Thyroid gland (tissue), 4 donors: ENCODE data around the gene LPCAT2. TPM values are rescaled to one million over a fixed set of nuclear protein-coding genes. Genes with fewer than 3 reads are reported as not detected.
A peak's percentile ranks its signal among the peaks of the same experiment; 100 is the strongest.

Experiments used
- DNase-seq, 2 donors: peaks; one replicate each; pipeline ENCODE4 v3.0.0-alpha.2; 2019
- H3K27ac ChIP-seq, 3 donors: fragments of 200-600 bp; sonication (generic); 1 replicate in 2 of 3; 2 replicates in 1 of 3; pipeline ENCODE4 v1.5.1; 2016 to 2019; ENCODE audit warnings: mild to moderate bottlenecking in 1 of 3, moderate library complexity in 1 of 3
- H3K27me3 ChIP-seq: fragments of 200-600 bp; sonication (generic); one replicate; pipeline ENCODE4 v1.5.1; 2019
- H3K36me3 ChIP-seq, 2 donors: fragments of 200-600 bp; sonication (generic); one replicate each; pipeline ENCODE4 v1.5.1; 2016 to 2019
- H3K4me1 ChIP-seq, 2 donors: fragments of 200-600 bp; sonication (generic); one replicate each; pipeline ENCODE4 v1.5.1; 2017 to 2019
- H3K4me3 ChIP-seq, 3 donors: fragments of 200-600 bp; sonication (generic); replicated peaks in 1 of 3; 1 replicate in 2 of 3; 2 replicates in 1 of 3; pipeline ENCODE4 v1.5.1; 2016; ENCODE audit warnings: mild to moderate bottlenecking in 1 of 3
- H3K9me3 ChIP-seq: fragments of 200-600 bp; sonication (generic); one replicate; pipeline ENCODE4 v1.5.1; 2017
- POLR2A ChIP-seq, 2 donors: fragments of 450-650 bp; IDR thresholded peaks; one replicate each; pipeline ENCODE4 v1.6.1; 2017; ENCODE audit warnings: antibody characterized with exemption in 2 of 2, mild to moderate bottlenecking in 2 of 2, moderate library complexity in 1 of 2
- WGBS, 2 donors: methylation state at CpG; one replicate each; pipeline ENCODE4 v1.1.5; 2017; 5-methylcytosine and 5-hydroxymethylcytosine counted together
- intact Hi-C: fragments of 100-400 bp; cut with DNase I; formaldehyde crosslinking; loops from one replicate; pipeline ENCODE4 v1.15.1; 2023
- total RNA-seq, 4 donors: library from RNA; depleted of rRNA; stranded (reverse); fragments of >200 nt; gene quantifications; one replicate each; pipeline ENCODE4 v1.2.3, GENCODE V29; 2016
- TF ChIP-seq, protein P1 (sequence below), 6 experiments: fragments of 200-600 bp in 3 of 6; fragments of 450-650 bp in 3 of 6; sonication (generic) in 3 of 6; IDR thresholded peaks; one replicate each; pipeline ENCODE4 v1.5.1; 2016 to 2019; ENCODE audit warnings: antibody characterized with exemption in 6 of 6, mild to moderate bottlenecking in 2 of 6, inconsistent platforms in 1 of 6, moderate library complexity in 1 of 6

LPCAT2 gene
- total RNA-seq, 4 donors from 2014 or later: 115 to 274 (median 214) TPM

DNA sequence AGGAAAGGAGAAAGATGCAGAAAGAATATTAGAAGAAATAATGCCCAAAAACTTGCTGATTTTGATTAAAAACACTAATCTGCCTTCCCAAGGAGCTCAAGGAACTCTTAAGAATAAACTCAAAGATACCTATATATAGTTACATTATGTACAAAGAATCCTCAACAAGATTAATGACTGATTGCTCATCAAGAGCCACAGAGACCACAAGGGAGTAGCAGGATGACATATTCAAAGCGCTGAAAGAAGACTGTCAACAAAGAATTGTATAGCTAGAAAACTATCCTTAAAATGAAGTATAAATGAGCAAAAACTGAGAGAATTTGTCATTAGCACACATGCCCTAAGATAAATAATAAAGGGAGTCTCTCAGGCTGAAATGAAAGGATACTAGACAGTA lies 6.2 kb downstream of the LPCAT2 start:
- Histone ChIP-seq H3K27me3 (no peaks in the 10 kb centered on the region), H3K27ac (no peak overlapping the region), H3K9me3 (no peaks in the 10 kb centered on the region), H3K4me1 (peaks cover 0 to 9% of the 10 kb centered on the region in 2 donors), H3K36me3 (no peaks in the 10 kb centered on the region), H3K4me3 (no peak overlapping the region)
- WGBS, 2 donors: 92 to 100% methylated on average over 1 of the region's 1 CpG
- TF ChIP-seq, protein P1, sequence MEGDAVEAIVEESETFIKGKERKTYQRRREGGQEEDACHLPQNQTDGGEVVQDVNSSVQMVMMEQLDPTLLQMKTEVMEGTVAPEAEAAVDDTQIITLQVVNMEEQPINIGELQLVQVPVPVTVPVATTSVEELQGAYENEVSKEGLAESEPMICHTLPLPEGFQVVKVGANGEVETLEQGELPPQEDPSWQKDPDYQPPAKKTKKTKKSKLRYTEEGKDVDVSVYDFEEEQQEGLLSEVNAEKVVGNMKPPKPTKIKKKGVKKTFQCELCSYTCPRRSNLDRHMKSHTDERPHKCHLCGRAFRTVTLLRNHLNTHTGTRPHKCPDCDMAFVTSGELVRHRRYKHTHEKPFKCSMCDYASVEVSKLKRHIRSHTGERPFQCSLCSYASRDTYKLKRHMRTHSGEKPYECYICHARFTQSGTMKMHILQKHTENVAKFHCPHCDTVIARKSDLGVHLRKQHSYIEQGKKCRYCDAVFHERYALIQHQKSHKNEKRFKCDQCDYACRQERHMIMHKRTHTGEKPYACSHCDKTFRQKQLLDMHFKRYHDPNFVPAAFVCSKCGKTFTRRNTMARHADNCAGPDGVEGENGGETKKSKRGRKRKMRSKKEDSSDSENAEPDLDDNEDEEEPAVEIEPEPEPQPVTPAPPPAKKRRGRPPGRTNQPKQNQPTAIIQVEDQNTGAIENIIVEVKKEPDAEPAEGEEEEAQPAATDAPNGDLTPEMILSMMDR (IDR thresholded peaks at IDR 0.05): no peak
- TF ChIP-seq POLR2A (IDR thresholded peaks at IDR 0.05): no peak
- no peak for DNase-seq
- intact Hi-C loops: no loop called here

DNA sequence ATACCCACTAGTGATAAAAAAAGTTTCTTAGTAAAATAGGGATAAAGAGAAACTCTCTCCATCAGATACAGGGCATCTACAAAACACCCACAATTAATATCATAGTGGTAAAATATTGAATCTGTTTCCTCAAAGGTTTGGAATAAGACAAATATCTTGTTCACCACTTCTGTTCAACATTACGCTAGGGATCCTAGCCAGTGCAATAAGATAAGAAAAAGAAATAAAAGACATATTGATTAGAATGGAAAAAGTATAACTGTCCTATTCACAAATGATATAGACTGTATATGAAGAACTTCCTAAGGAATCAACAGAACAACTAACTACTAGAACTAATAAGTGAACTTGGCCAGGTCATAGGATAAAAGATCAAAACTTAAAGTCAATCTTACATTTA lies 12.9 kb downstream of the LPCAT2 start:
- TF ChIP-seq, protein P1 (IDR thresholded peaks at IDR 0.05): no peak
- no peak for TF ChIP-seq POLR2A (IDR thresholded peaks at IDR 0.05)
- intact Hi-C loops: no loop called here
- Histone ChIP-seq H3K9me3 (no peaks in the 10 kb centered on the region), H3K27me3 (no peaks in the 10 kb centered on the region), H3K4me3 (no peak overlapping the region), H3K36me3 (no peaks in the 10 kb centered on the region), H3K4me1 (peaks cover 0 to 10% of the 10 kb centered on the region in 2 donors), H3K27ac (no peak overlapping the region)
- WGBS, 2 donors: 50 to 52% methylated on average over 1 of the region's 1 CpG
- DNase-seq: no peak

GRCh38 chr16:55526441-55526840 lies 17.6 kb downstream of the LPCAT2 start:
- intact Hi-C loops: no loop called here
- no peak for DNase-seq
- Histone ChIP-seq H3K27ac (peak overlapping the region in 1 of 3 donors; percentile 6), H3K36me3 (peaks cover 0 to 9% of the 10 kb centered on the region in 2 donors), H3K4me1 (peaks cover 0 to 16% of the 10 kb centered on the region in 2 donors), H3K9me3 (no peaks in the 10 kb centered on the region), H3K4me3 (no peak overlapping the region), H3K27me3 (no peaks in the 10 kb centered on the region)
- WGBS, 2 donors: 48 to 64% methylated on average over 2 of the region's 2 CpGs
- no peak for TF ChIP-seq POLR2A (IDR thresholded peaks at IDR 0.05)
- TF ChIP-seq, protein P1 (IDR thresholded peaks at IDR 0.05): no peak

GRCh38 chr16:55527885-55528284 lies 19.0 kb downstream of the LPCAT2 start:
- TF ChIP-seq, protein P1 (IDR thresholded peaks at IDR 0.05): no peak
- no peaks in the 10 kb centered on the region for H3K9me3 ChIP-seq
- H3K27me3 ChIP-seq: no peaks in the 10 kb centered on the region
- H3K4me3 ChIP-seq: no peak overlapping the region
- intact Hi-C loops: no loop called here
- H3K36me3 ChIP-seq: peaks cover 0 to 9% of the 10 kb centered on the region in 2 donors
- no peak overlapping the region for H3K27ac ChIP-seq
- H3K4me1 ChIP-seq: peaks cover 0 to 16% of the 10 kb centered on the region in 2 donors
- DNase-seq: no peak

GRCh38 chr16:55529018-55529417 lies 20.1 kb downstream of the LPCAT2 start:
- peaks cover 0 to 9% of the 10 kb centered on the region in 2 donors for H3K36me3 ChIP-seq
- TF ChIP-seq, protein P1 (IDR thresholded peaks at IDR 0.05): no peak
- no peak for TF ChIP-seq POLR2A (IDR thresholded peaks at IDR 0.05)
- no peaks in the 10 kb centered on the region for H3K9me3 ChIP-seq
- DNase-seq: no peak
- no peaks in the 10 kb centered on the region for H3K27me3 ChIP-seq
- intact Hi-C loops: no loop called here
- H3K27ac ChIP-seq: no peak overlapping the region
- H3K4me3 ChIP-seq: no peak overlapping the region
- WGBS, 2 donors: 83 to 84% methylated on average over 2 of the region's 2 CpGs
- H3K4me1 ChIP-seq: peaks cover under 1 to 22% of the 10 kb centered on the region in 2 donors
